SH-SY5Y (cell line): ENCODE results near the gene GGT6.

Source experiments
- GATA2 ChIP-seq: IDR thresholded peaks from 2 replicates; pipeline ENCODE4 v1.6.1; 2011; ENCODE audit warnings: mild to moderate bottlenecking, low read depth, low read length
- GATA3 ChIP-seq: IDR thresholded peaks from 2 replicates; pipeline ENCODE4 v1.6.1; 2011; ENCODE audit warnings: low read depth, mild to moderate bottlenecking, low read length, moderate library complexity

The GGT6 gene

GRCh38 chr17:4510618-4510941, 49.8 kb downstream of the GGT6 start:
- TF ChIP-seq GATA3 = no peak
- TF ChIP-seq GATA2 = no peak

- TF ChIP-seq GATA3 (no peak), GATA2 (no peak)
These were observed 50.3 kb downstream of the GGT6 start for GRCh38 chr17:4509923-4510617.

- no peak for TF ChIP-seq GATA3
- TF ChIP-seq GATA2 = no peak
These were observed 51.0 kb downstream of the GGT6 start for GRCh38 chr17:4509401-4509800.

GRCh38 chr17:4508207-4508606, 52.2 kb downstream of the GGT6 start:
- no peak for TF ChIP-seq GATA3
- TF ChIP-seq GATA2 = no peak

GRCh38 chr17:4507361-4508111, 52.8 kb downstream of the GGT6 start:
- TF ChIP-seq GATA3 (no peak), GATA2 (no peak)
